Measurements from ENCODE around the gene HNRNPK. TPM values are rescaled to one million over a fixed set of nuclear protein-coding genes. Genes with fewer than 3 reads are reported as not detected.

Gene HNRNPK
- total and polyA plus RNA-seq, 10 of the 15 experiments (the other 5 are each of a cell fraction or from before 2014, with no cell fraction given) = 235 to 970 (median 652) TPM

- TF ChIP-seq TAF1 (IDR thresholded peaks at IDR 0.05; ENCODE audit: borderline replicate concordance, low read depth, low read length) = peak; percentile 35; the same call in 1 of the 2 replicates
- no peak for TF ChIP-seq NFXL1 (IDR thresholded peaks at IDR 0.05; ENCODE audit: borderline replicate concordance)
- TF ChIP-seq BHLHE40 (IDR thresholded peaks at IDR 0.05; ENCODE audit: borderline replicate concordance in 1 of 2, low read depth in 2 of 2, low read length in 1 of 2) = 0 out of 4 replicates have a peak, but pooled peaks of 1 of the 2 experiments have one; percentile 0
- peak in 1 of 2 experiments; percentile 48; a peak in 1 of 4 replicates for TF ChIP-seq ETV6 (conservative IDR thresholded peaks at IDR 0.05 in 1 of 2, IDR thresholded peaks at IDR 0.05 in 1 of 2; ENCODE audit: borderline replicate concordance in 1 of 2, low read depth in 1 of 2)
- TF ChIP-seq NBN (IDR thresholded peaks at IDR 0.05) = peak; percentile 15; the same call in 1 of the 2 replicates
- 0 out of 4 replicates have a peak, but pooled peaks of 1 of the 2 experiments have one; percentile 45 for TF ChIP-seq IKZF2 (IDR thresholded peaks at IDR 0.05)
- TF ChIP-seq E4F1 (IDR thresholded peaks at IDR 0.05; ENCODE audit: borderline replicate concordance, partially characterized antibody) = peak; percentile 57
- peak; percentile 64 for TF ChIP-seq YY1 (IDR thresholded peaks at IDR 0.05; ENCODE audit: low read depth, low read length)
- peak; percentile 47 for TF ChIP-seq E2F8 (IDR thresholded peaks at IDR 0.05; ENCODE audit: low read depth, partially characterized antibody)
- no peak for TF ChIP-seq PBX3 (IDR thresholded peaks at IDR 0.05; ENCODE audit: insufficient replicate concordance, low read depth, low read length)
- TF ChIP-seq HDAC2 (IDR thresholded peaks at IDR 0.05) = 0 out of 2 replicates have a peak, but pooled peaks have one; percentile 72
- peak; percentile 36; the same call in 1 of the 2 replicates for TF ChIP-seq EED (IDR thresholded peaks at IDR 0.05; ENCODE audit: low read depth)
- no peak for TF ChIP-seq CREB1 (IDR thresholded peaks at IDR 0.05; ENCODE audit: low read depth)
- peak; percentile 65 for TF ChIP-seq NR2C1 (IDR thresholded peaks at IDR 0.05)
- no peak for TF ChIP-seq IRF4 (IDR thresholded peaks at IDR 0.05; ENCODE audit: low read depth, low read length)
- TF ChIP-seq ELK1 (IDR thresholded peaks at IDR 0.05; ENCODE audit: low read depth, low read length) = peak; percentile 73; the same call in 1 of the 2 replicates
- no peak for TF ChIP-seq POU2F2 (IDR thresholded peaks at IDR 0.05; ENCODE audit: borderline replicate concordance, low read depth, low read length)
- TF ChIP-seq IKZF1 (conservative IDR thresholded peaks at IDR 0.05) = peak; percentile 76
- TF ChIP-seq MTA2 (IDR thresholded peaks at IDR 0.05; ENCODE audit: low read depth) = 0 out of 2 replicates have a peak, but pooled peaks have one; percentile 24
- no peak for TF ChIP-seq E2F4 (IDR thresholded peaks at IDR 0.05; ENCODE audit: low read depth, low read length)
Measured at GRCh38 chr9:83956436-83957247, 23.4 kb downstream of the HNRNPK start (continued).
